ENCODE measurements around the gene WWC2.
"Not testable (repeated sequence)": the region's sequence is repeated elsewhere in the genome, so short reads cannot be mapped to it uniquely, and the experiment has no call there.

Gene WWC2

DNA sequence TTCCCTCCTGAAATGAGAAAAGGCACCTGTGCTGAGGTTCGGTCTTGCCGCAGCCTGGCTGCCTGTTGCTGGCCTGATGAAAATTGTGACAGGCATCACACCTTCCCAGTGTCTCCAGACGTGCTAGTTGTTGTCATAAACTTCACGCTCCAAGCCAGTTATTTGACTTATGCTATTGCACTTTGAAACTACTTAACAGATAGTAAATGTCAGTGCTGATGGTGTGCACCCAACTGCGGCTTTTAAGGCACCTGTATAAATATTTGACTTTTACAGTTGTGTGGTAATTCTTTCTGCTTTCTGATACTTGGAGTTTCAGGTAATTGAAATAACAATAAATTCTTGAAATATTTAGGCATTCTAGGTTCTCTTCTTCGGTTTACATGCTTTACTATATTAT lies 1.8 kb downstream of the WWC2 start:
- DNase-seq (ENCODE audit: low read depth) = no peak

DNA sequence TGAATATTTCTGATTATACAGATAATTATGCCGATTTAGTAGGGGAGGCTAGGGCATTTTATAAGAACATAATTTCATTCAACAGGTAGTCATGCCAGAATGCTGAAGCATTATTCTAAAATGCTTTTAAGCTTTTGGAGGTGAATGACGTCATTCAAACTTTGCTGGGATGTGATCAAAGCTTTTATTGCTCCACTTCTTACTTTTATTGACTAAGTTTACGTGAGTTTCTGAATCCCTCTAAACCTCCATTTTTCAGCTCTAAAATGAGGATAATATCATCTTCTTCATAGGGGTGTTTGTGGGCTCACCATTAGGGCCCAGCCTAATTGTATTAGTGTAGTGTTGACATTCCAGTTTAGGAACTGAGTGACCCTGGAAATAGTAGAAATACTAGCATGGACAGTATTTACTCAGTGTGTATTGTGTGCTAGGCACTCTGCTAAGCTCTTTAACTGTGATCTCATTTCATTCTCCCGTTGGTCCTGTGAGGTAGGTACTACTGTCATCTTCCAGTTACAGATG lies 3.0 kb downstream of the WWC2 start:
- no peak for DNase-seq (ENCODE audit: low read depth)

DNA sequence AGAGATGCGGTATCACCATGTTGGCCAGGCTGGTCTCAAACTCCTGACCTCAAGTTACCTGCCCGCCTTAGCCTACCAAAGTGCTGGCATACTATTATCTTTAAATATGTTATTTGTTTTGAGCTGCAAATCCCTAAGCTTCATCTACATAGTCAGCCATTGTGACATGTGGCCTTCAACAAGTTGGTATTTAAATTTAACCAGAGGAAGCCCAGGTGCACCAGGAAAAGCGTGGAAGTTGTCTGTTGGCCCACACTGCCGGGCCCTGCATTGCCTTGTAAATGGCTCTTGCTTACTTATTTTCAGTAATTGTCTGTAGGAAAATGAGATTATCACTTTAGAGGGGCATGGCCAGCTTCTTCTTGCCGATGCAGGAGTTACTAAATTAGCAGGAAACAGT lies 6.0 kb downstream of the WWC2 start:
- DNase-seq (ENCODE audit: low read depth) = no peak

DNA sequence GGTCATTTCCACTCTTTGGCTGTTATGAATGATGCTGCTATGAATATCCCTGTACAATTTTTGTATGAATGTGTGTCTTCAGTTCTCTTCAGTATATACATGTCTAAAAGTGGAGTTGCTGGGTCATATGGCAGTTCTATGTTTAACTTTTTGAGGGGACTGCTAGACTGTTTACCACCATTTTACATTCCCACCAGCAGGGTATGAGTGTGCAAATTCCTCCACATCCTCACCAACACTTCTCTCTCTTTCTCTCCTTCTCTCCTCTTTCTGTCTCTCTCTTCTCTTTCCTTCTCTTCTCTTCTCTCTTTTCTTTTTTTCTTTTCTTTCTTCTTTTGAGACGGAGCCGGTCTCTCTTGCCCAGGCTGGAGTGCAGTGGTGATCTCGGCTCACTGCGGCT lies 7.8 kb downstream of the WWC2 start:
- DNase-seq (ENCODE audit: low read depth) = no peak

DNA sequence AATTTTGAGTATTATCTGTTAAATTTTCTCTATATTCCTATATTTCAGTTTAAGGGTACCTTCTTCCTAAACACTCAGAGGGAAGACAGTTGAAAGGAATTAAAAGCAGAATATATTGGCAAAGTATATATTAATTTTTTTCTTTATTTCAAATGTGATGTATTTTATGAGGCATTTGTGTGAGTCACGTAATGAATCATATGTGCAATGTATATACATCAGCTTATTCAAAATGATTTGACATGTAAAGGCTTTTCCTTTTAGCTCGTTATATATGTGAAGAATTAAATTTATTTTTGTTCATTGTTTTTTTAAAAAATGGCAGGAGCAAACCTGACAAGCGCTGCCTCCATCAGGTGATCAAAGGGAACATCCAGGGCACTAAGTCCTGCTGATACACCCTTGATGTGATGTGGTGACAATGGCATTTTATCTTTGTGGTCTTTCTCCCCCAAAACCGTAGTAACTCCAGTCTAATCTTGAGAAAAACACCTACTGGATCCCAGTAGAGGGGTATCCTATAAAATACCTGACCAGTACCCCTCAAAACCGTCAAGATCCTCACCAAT lies 8.9 kb downstream of the WWC2 start:
- DNase-seq (ENCODE audit: low read depth) = no peak

DNA sequence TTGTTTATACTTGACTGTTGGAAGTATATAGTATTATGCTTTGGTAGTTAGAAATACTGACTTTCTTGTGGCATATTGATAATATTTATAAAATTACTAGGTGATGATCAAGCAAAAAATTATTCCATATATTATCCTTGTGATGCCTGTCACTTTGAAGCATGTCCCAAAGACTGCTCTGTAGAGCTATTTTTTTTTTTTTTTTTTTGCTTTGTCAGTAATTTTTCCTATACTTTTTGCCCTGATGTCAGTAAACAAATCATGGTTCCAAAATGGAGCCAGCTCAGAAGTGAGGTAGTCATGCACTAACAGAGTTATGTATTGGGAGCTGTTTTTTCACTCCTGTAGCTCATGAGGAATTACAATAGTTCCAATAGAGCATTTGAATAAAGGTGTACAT lies 11.2 kb downstream of the WWC2 start:
- no peak for DNase-seq (ENCODE audit: low read depth)

DNA sequence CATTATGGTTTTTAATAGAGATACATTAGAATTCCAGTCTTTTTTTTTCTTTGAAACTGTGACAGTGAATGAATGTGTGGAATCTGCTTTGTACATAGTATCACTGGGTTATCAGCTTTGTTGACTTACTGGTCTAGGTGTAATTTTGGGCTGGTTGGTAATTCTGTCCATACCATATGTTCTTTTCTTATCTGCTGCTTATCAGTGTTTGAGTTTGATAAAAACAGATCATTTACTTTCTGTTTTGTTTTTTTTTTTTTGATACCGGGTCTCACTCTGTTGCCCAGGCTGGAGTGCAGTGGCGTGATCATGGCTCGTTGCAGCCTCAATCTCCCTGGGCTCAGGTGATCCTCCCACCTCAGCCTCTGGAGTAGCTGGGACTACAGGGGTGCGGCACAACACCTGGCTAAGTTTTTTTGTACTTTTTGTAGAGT lies 12.4 kb downstream of the WWC2 start:
- DNase-seq (ENCODE audit: low read depth) = no peak

DNA sequence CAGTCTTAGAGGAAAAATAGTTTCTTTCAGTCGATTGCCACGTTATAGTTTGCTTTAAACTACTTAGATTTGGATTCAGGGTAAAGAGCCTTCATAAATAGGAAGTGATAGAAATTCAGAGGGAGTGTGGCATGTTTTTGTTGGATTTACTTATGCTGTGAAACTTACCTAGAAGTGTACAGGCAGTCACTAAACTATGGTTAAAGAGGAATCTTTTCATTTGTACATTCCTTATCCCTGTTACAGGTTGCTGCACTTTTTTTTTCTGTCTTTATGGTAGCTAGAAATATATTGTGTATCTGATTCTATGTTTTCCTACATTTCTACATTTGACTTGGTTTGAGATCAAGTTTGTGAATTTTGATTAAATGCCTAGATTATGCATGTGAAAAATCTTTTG lies 19.1 kb downstream of the WWC2 start:
- no peak for DNase-seq (ENCODE audit: low read depth)

DNA sequence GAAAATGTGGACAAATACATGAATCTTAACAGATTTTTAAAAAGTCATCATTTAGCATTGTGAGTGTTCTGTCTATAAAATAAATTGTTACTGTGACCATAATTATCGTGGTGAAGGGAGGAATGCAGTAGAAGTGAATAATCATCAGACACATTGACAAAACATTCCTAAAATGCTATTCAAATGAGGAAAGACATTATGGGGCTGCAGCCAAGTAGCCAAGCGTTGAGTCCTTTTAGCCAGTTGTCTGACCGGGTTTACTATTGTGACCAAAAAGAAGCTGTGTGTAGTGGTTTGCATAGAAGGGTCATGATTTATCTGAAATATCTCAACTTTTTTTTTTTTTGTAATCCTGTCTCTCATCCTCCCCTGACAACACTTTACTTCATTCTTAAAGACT lies 19.5 kb downstream of the WWC2 start:
- no peak for DNase-seq (ENCODE audit: low read depth)

DNA sequence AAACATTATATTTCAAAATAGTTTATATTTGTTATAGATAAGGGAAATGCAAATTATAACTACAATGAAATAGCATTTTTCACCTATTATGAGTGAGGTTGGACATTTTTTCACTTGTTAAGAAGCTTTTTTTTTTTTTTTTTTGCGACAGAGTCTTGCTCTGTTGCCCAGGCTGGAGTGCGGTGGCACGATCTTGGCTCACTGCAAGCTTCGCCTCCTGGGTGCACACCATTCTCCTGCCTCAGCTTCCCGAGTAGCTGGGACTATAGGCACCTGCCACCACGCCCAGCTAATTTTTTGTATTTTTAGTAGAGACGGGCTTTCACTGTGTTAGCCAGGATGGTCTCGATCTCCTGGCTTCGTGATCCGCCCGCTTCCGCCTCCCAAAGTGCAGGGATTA lies 22.6 kb downstream of the WWC2 start:
- DNase-seq (ENCODE audit: low read depth) = not testable (repeated sequence)

DNA sequence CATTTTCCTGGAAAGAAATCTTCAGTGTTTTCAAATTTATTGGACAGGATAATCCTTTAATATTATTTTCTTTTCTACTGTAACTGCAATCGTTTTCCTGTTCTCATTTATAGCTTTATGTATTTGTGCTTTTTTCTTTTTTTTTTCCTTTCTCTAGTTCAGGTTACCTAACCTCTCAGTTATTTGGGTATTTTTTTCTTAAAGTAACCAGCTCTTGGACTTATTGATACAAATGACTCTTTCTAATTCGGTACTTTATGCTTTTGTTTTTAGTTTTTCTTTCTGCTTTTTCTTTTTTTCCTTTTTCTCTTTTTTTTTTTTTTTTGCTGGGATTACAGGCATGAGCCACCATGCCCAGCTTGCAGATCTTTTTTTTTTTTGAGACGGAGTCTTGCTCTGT lies 25.2 kb downstream of the WWC2 start:
- DNase-seq (ENCODE audit: low read depth) = no peak

DNA sequence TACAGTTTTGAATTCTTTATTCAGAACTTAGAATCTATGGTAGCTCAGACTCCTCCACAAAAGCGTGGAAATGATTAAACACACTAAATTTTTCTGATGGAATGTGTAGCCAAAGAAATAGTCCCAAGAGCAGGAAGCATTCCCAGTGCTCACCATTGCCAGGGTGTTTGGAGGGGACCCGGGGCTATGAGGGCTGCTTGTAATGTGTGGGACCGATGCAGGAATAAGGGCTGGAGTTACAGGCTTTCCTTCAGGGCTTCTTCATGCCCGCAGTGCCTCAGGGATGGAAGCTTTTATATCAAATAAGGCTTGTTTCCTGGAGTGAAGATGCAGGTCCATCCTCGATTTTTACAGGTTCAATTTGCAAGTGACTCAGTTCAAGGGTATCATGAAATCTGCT lies 25.8 kb downstream of the WWC2 start:
- no peak for DNase-seq (ENCODE audit: low read depth)

DNA sequence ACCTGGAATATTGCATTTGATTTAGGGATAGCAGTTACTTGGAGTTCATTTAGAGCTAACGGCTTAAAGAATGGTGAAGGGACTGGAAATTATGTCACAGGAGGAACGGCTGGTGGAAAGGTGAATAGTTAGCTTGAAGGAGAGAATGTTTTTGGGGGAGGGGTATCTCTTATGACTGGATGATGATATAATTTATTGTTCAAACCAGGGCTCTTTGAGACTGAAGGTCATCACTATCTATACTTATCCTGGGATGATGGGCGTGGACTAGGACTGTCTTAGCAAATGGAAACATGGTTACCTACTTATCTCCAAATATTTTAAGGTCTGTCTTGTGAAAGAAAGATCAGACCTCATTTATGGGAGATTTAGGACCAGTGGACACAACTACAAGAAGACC lies 30.1 kb downstream of the WWC2 start:
- no peak for DNase-seq (ENCODE audit: low read depth)

DNA sequence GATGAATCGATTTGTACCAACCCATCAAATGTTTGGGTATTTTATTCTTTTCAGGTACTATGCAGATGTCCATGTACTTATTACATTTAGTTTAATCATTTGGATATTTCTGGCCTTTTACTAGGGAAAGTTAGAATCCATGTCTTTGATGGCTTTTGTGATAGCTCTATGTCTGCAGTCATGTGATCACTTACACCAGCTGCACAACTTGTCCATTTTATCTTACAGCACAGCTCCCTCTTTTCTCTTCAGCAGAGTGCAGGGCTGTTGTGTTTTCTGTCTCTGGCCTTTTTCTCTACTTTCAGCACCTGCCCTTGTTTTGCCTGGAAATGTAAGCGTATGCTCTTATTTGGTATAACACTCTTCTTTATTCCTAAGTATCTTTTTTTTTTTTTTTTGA lies 30.6 kb downstream of the WWC2 start:
- no peak for DNase-seq (ENCODE audit: low read depth)

DNA sequence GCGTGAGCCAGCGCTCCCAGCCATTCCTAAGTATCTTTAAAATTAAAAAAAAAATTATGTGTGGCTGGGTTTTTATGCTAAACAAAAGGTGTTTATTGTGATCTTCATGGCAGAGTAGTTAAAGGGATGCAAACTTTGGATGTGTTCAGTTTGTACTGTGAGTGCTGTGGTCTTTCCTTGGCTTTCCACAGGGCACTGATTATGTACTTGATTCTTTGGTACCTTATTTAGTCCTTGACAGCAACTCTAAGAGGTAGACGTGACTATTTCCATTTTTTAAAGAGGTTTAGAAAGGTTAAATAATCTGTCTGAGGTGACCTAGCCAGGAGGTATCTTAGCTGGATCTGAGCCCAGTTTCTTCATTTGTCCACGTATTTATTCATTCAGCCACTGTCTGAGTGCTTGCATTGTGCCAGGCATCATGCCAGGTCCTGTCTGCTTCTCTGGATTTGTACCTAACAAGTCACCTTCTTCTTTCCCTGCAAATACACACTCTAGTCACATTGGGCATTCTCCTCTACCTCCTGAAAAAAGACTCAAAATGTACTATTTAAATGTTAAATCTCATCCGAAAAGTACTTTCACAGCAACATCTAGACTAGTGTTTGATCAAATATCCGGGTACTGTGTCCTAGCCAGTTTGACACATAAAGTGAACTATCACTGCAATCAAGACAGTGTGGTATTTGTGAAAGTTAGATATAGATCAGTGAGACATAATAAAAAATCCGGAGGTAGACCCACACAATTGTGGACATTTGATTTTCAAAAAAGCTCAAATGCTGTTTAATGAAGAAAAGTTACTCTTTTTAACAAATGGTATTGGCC lies 31.5 kb downstream of the WWC2 start:
- DNase-seq (ENCODE audit: low read depth) = no peak

DNA sequence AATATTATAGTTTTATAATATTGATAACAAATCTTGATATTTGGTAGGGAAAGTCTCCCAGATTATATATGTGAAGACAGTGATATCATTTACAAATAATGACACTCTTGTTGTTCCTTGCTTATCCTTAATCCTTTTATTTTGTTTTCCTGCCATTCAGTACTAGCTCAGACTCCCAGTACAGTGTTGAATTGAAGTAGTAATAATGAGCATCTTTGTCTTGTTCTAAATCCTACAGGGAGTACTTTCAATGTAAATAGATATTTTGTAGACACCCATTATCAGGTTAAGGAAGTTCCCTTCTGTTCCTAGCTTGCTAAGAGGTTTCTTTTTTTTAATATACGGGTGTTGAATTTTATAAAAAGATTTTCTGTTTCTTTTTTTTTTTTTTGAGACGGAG lies 33.0 kb downstream of the WWC2 start:
- DNase-seq (ENCODE audit: low read depth) = no peak

DNA sequence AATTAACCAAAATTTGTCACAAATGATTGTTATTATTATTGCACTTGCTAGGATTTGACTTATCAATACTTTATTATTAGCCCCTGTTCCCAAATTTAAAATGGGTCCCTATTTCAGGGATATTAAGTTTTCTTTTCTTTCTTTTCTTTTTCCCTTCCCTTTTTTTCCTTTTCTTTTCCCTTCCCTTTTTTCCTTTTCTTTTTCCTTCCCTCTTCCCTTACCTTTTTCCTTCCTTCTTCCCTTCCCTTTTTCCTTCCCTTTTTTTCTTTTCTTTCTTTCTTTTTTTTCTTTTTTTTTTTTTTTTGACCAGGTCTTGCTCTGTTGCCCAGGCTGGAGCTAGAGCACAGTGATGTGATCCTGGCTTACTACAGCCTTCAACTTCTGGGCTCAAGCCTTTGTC lies 33.8 kb downstream of the WWC2 start:
- no peak for DNase-seq (ENCODE audit: low read depth)

DNA sequence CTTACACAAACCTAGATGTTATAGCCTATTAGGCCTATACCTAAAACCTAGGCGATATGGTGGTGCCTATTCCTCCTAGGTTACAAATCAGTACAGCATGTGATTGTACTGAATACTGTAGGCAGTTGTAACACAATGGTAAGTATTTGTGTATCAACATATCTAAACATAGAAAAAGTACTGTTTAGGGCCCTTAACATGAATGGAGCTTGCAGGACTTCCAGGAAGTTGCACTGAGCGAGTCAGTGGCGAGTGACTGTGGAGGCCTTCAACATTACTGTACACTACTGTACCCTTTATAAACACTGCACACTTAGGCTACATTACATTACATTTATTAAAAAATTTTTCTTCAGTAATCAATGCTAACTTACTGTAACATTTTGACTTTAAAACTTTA lies 37.8 kb downstream of the WWC2 start:
- no peak for DNase-seq (ENCODE audit: low read depth)

DNA sequence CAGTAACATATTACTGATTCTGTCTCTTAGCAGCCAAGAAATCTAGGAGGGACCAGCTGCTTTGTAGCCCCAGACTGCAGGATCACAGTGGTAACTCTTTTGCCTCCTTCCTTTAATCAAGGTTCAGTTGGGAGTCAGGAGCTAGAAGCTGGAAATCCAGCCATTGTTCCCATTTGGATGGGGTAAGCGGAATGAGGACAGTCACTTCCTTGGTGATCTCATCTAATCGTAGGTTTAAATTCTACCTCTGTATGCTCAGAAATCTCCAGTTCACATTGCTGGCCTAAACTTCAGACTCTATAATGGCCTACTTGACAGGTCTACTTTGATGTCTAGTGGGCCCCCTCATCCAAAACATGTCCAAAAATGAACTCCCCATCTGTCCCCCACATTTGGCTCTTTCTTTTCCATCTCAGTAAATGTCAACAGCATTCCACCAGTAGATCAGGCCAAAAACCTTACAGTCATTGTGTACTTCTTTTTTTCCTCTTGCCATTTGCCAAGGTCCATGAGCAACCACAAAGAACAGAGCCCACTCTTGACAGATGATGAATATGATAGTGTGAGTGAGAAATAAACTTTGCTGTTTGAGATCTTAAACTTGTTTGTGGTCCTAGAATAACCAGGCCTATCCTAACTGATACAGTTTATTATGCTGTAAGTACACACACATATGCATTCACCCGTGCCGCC lies 40.1 kb downstream of the WWC2 start:
- DNase-seq (ENCODE audit: low read depth) = no peak

DNA sequence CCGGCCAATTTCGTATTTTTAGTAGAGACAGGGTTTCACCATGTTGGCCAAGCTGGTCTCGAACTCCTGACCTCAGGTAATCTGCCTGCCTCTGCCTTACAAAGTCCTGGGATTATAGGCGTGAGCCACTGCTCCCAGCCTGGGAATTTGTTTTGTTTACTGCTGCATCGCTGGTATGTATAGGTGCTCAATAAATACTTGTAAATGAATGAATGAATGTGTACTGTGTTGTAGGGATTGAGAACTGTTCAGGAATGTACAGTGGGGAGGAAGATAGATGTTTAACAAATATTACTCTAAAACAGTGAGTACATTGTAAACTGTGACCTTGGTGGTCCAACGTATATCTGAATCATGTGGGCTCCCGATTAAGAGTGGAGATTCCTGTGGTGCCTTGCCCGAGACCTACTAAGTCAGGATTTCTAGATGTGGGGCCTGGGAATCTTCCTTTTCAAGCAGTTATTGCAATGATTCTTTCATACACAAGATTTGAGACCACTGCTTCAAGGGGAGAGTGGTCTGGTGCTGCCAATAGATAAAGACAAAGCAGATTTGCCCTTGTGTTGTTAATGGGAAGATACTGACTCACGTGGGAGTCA lies 41.0 kb downstream of the WWC2 start:
- no peak for DNase-seq (ENCODE audit: low read depth)

DNA sequence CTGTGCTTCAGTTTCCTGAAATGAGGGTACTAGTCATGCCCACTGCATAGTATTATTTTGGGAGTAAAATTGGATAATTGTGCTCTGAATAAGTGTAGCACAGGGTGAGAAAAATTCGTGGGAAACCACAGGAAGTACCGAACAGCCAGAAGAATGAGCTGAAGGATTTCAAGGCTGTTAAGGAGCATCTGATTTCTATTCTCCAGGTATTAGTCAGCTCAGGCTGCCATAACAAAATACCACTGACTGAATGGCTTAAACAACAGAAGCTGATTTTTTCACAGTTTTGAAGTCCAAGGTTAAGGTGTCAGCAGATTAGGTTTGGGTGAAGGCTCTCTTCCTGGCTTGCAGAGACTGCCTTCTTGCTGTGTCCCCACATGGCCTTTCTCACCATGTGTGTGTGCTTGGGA lies 41.9 kb downstream of the WWC2 start:
- no peak for DNase-seq (ENCODE audit: low read depth)

DNA sequence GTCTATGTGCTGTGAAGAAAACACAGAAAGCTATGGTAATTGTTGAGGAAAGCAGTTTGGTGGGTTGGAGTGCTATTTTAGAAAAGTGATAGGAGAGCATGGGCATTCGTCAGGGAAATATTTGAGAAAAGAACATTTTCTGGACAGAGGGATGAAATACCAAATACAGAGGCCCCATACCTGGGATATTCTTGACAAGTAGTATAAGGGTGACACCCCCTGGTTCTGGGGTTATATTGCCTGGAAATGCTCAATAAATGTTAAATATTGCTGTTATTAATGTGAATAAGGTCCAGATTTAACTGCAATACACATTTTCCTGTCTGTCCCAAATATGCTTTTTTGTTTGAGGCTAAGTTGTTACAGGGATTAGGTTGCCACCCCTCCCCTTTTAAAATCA lies 42.9 kb downstream of the WWC2 start:
- DNase-seq (ENCODE audit: low read depth) = no peak

All from activated gamma-delta T cell treated with anti-CD3 and anti-CD28 coated beads, Interleukin-2, amount 50 U/mL, for 16 hours (primary cell).